Liver (tissue), 9 donors: ENCODE data around the gene CACNB4. TPM values are rescaled to one million over a fixed set of nuclear protein-coding genes. Genes with fewer than 3 reads are reported as not detected.

Experiments
- DNase-seq: peaks from one replicate; pipeline ENCODE4 v3.0.0-alpha.2; 2017; ENCODE audit warnings: low spot score
- H3K27ac ChIP-seq, 2 donors: one replicate each; pipeline ENCODE4 v1.7.0; 2013; ENCODE audit warnings: inconsistent platforms in 2 of 2, low read length in 2 of 2, control low read depth in 1 of 2, low read depth in 1 of 2, mild to moderate bottlenecking in 1 of 2
- H3K27me3 ChIP-seq, 4 donors: one replicate each; pipeline versions ENCODE4 v1.6.1 to v1.7.0; 2013; ENCODE audit warnings: low read length in 3 of 4, inconsistent platforms in 1 of 4, mild to moderate bottlenecking in 1 of 4, moderate library complexity in 1 of 4; ENCODE audit not compliant: control insufficient read depth in 4 of 4, insufficient read depth in 4 of 4
- H3K36me3 ChIP-seq, 4 donors: one replicate each; pipeline versions ENCODE4 v1.6.1 to v1.7.0; 2013; ENCODE audit warnings: low read length in 3 of 4, mild to moderate bottlenecking in 3 of 4, low read depth in 1 of 4, moderate library complexity in 1 of 4; ENCODE audit not compliant: control insufficient read depth in 4 of 4, insufficient read depth in 3 of 4
- H3K4me1 ChIP-seq, 4 donors: one replicate each; pipeline versions ENCODE4 v1.6.1 to v1.7.0; 2013; ENCODE audit warnings: low read length in 3 of 4, mild to moderate bottlenecking in 3 of 4, moderate library complexity in 1 of 4; ENCODE audit not compliant: control insufficient read depth in 4 of 4, insufficient read depth in 4 of 4
- H3K4me3 ChIP-seq, 3 donors: one replicate each; pipeline versions ENCODE4 v1.6.1 to v1.7.0; 2013; ENCODE audit warnings: low read length in 3 of 3, control low read depth in 1 of 3, low read depth in 1 of 3, mild to moderate bottlenecking in 1 of 3
- H3K9ac ChIP-seq, 2 donors: one replicate each; pipeline ENCODE4 v1.7.0; 2013; ENCODE audit warnings: low read length in 2 of 2, mild to moderate bottlenecking in 2 of 2, moderate library complexity in 2 of 2, control low read depth in 1 of 2, low read depth in 1 of 2
- H3K9me3 ChIP-seq, 4 donors: one replicate each; pipeline versions ENCODE4 v1.6.1 to v1.7.0; 2013; ENCODE audit warnings: low read length in 3 of 4; ENCODE audit not compliant: control insufficient read depth in 4 of 4
- EGR1 ChIP-seq, 2 donors: IDR thresholded peaks; 2 replicates each; pipeline ENCODE4 v1.6.1; 2016 to 2018; ENCODE audit warnings: antibody characterized with exemption in 2 of 2, low read depth in 2 of 2
- FOXA2 ChIP-seq: IDR thresholded peaks from 2 replicates; pipeline ENCODE4 v1.6.1; 2016; ENCODE audit warnings: antibody characterized with exemption
- GABPA ChIP-seq, 2 donors: IDR thresholded peaks in 1 of 2; conservative IDR thresholded peaks in 1 of 2; 2 replicates each; pipeline ENCODE4 v1.6.1; 2016; ENCODE audit warnings: antibody characterized with exemption in 2 of 2, mild to moderate bottlenecking in 1 of 2, moderate library complexity in 1 of 2
- HNF4A ChIP-seq, 2 donors: conservative IDR thresholded peaks; 2 replicates each; pipeline ENCODE4 v1.6.1; 2016; ENCODE audit warnings: antibody characterized with exemption in 2 of 2, mild to moderate bottlenecking in 2 of 2
- HNF4G ChIP-seq: IDR thresholded peaks from 2 replicates; pipeline ENCODE4 v1.6.1; 2016; ENCODE audit warnings: antibody characterized with exemption
- JUND ChIP-seq, 2 donors: IDR thresholded peaks; 2 replicates each; pipeline ENCODE4 v1.6.1; 2016; ENCODE audit warnings: antibody characterized with exemption in 2 of 2
- RAD21 ChIP-seq, 2 donors: IDR thresholded peaks; 2 replicates each; pipeline ENCODE4 v1.6.1; 2016; ENCODE audit warnings: antibody characterized with exemption in 2 of 2, mild to moderate bottlenecking in 2 of 2
- SP1 ChIP-seq: IDR thresholded peaks from 2 replicates; pipeline ENCODE4 v1.6.1; 2018; ENCODE audit warnings: antibody characterized with exemption, mild to moderate bottlenecking
- TAF1 ChIP-seq: conservative IDR thresholded peaks from 2 replicates; pipeline ENCODE4 v1.6.1; 2016; ENCODE audit warnings: antibody characterized with exemption, mild to moderate bottlenecking
- YY1 ChIP-seq: IDR thresholded peaks from 2 replicates; pipeline ENCODE4 v1.6.1; 2016; ENCODE audit warnings: antibody characterized with exemption, mild to moderate bottlenecking
- WGBS: extraction: QIAGEN DNeasy Blood & Tissue Kit; methylation state at CpG from one replicate; pipeline ENCODE4 v1.1.7; 2013; 5-methylcytosine and 5-hydroxymethylcytosine counted together
- polyA plus RNA-seq, 2 donors: library from polyadenylated mRNA; stranded (reverse) in 1 of 2; unstranded in 1 of 2; fragments of 200-250 nt in 1 of 2; fragments of >200 nt in 1 of 2; fragmentation: Nextera tagmentation in 1 of 2; extraction: Ambion mirVana in 1 of 2; gene quantifications; one replicate each; pipeline versions ENCODE4 v1.2.1 to v1.2.3, GENCODE V29; 2013 to 2015
- total RNA-seq, 2 donors: library from RNA; depleted of rRNA; stranded (reverse); fragments of >200 nt; gene quantifications; one replicate each; pipeline ENCODE4 v1.2.3, GENCODE V29; 2014
- TF ChIP-seq, protein P1 (sequence below): IDR thresholded peaks from 2 replicates; pipeline ENCODE4 v1.6.1; 2016; ENCODE audit warnings: antibody characterized with exemption
- TF ChIP-seq, protein P2 (sequence below): IDR thresholded peaks from 2 replicates; pipeline ENCODE4 v1.6.1; 2016; ENCODE audit warnings: antibody characterized with exemption
- donor health status: healthy.
- donor health status: healthy.
- donor health status: healthy.
- donor health status: healthy.
- donor health status: healthy.

CACNB4 gene
- total and polyA plus RNA-seq, 4 donors = 0.02 to 0.50 (median 0.21) TPM

DNA sequence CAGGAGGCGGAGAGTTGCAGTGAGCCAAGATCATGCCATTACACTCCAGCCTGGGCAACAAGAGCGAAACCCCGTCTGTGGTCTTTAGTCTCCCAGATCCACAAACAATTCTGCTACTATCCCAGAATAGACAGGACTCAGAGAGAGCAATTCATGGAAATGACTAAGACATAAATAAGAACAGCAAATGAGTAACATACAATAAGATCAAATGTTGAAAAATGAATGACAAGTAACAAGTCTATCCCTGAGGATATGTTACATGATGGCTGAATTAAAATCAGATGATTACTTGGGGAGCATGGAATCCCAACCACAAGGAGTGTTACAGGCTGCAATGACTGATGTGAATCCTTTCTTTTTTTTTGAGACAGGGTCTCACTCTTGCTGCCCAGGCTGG is 280.9 kb downstream of the CACNB4 start:
- peaks cover 0 to 9% (median 4%) of the 10 kb centered on the region in 4 donors for H3K36me3 ChIP-seq
- WGBS = 98% methylated on average over 3 of the region's 3 CpGs
- TF ChIP-seq HNF4A (conservative IDR thresholded peaks at IDR 0.05) (no peak), FOXA2 (no peak), JUND (IDR thresholded peaks at IDR 0.05) (no peak), GABPA (IDR thresholded peaks at IDR 0.05 in 1 of 2, conservative IDR thresholded peaks at IDR 0.05 in 1 of 2) (no peak), TAF1 (no peak), SP1 (no peak), HNF4G (no peak), EGR1 (IDR thresholded peaks at IDR 0.05; ENCODE audit: low read depth in 2 of 2) (no peak), RAD21 (IDR thresholded peaks at IDR 0.05) (no peak)
- TF ChIP-seq, protein P1, sequence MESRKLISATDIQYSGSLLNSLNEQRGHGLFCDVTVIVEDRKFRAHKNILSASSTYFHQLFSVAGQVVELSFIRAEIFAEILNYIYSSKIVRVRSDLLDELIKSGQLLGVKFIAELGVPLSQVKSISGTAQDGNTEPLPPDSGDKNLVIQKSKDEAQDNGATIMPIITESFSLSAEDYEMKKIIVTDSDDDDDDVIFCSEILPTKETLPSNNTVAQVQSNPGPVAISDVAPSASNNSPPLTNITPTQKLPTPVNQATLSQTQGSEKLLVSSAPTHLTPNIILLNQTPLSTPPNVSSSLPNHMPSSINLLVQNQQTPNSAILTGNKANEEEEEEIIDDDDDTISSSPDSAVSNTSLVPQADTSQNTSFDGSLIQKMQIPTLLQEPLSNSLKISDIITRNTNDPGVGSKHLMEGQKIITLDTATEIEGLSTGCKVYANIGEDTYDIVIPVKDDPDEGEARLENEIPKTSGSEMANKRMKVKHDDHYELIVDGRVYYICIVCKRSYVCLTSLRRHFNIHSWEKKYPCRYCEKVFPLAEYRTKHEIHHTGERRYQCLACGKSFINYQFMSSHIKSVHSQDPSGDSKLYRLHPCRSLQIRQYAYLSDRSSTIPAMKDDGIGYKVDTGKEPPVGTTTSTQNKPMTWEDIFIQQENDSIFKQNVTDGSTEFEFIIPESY = no peak
- no peak overlapping the region for H3K27ac ChIP-seq
- no peaks in the 10 kb centered on the region for H3K27me3 ChIP-seq
- H3K4me3 ChIP-seq = no peak overlapping the region
- no peaks in the 10 kb centered on the region for H3K4me1 ChIP-seq
- H3K9ac ChIP-seq = no peak overlapping the region
- H3K9me3 ChIP-seq = no peaks in the 10 kb centered on the region
- no peak for DNase-seq

DNA sequence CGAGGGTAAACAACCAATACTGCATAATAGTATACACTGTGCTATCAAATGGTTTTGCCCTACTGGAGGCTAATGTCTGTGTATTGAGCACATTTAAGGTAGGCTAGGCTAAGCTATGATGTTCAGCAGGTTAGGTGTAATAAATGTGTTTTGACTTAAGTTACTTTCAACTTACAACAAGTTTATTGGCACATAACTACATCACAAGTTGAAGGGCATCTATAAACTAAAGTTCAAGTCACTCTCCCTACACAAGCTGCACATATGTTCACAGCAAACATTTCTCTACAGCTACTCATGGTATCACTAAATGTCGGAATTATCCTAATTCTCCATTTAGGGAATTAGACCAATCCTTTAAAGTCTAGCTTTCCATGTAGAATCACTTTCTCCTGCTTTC is 282.0 kb downstream of the CACNB4 start:
- Histone ChIP-seq H3K4me3 (no peak overlapping the region), H3K4me1 (no peaks in the 10 kb centered on the region), H3K9me3 (no peaks in the 10 kb centered on the region), H3K27me3 (no peaks in the 10 kb centered on the region), H3K27ac (no peak overlapping the region), H3K9ac (no peak overlapping the region), H3K36me3 (peaks cover 0 to 19% (median 12%) of the 10 kb centered on the region in 4 donors)
- 90% methylated on average over 2 of the region's 2 CpGs for WGBS
- TF ChIP-seq YY1 (no peak), GABPA (IDR thresholded peaks at IDR 0.05 in 1 of 2, conservative IDR thresholded peaks at IDR 0.05 in 1 of 2) (no peak), SP1 (no peak), EGR1 (IDR thresholded peaks at IDR 0.05; ENCODE audit: low read depth in 2 of 2) (no peak)
- DNase-seq = no peak

DNA sequence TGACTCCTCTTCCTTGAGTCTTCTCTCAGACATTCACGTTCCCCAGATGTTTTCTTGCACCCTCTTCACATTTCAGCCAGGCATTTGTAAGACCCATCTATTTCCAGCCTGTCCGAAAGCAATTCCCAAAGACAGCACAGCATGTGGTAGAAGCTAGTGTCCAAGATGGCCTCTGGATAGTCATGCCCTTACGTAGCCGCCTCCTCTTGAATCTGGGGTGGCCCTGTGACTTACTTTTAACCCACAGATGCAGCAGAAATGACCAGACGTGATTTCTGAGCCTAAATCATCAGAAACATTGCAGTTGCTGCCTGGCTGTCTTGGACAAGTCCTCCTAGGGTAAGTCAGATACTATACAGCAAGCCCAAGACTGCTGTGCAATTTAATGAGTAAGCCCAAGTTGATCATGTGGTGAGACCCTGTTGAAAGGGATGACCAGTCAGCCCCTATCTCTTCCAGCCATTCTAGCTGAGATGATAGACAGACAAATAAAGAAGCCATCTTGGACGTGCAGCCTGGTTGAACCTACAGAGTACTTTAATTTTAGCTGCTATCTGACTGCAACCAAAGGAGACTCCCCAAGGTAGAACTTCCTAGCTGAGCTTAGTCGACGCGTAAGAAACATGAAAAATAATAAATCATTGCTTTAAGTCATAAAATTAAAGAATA is 282.9 kb downstream of the CACNB4 start:
- Histone ChIP-seq H3K9ac (no peak overlapping the region), H3K4me1 (no peaks in the 10 kb centered on the region), H3K36me3 (peaks cover 0 to 26% (median 16%) of the 10 kb centered on the region in 4 donors), H3K4me3 (no peak overlapping the region), H3K9me3 (peaks cover 0 to 4% (median under 1%) of the 10 kb centered on the region in 4 donors), H3K27me3 (no peaks in the 10 kb centered on the region), H3K27ac (no peak overlapping the region)
- TF ChIP-seq FOXA2 = no peak
- TF ChIP-seq, protein P2, sequence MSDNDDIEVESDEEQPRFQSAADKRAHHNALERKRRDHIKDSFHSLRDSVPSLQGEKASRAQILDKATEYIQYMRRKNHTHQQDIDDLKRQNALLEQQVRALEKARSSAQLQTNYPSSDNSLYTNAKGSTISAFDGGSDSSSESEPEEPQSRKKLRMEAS = no peak
- WGBS = 96% methylated on average over 9 of the region's 9 CpGs
- DNase-seq = no peak
